HCT116 (cell line): ENCODE measurements around the gene GDE1. TPM values are rescaled to one million over a fixed set of nuclear protein-coding genes. Genes with fewer than 3 reads are reported as not detected.

Source experiments
- ATAC-seq: fragments of 200-7000 bp; cut with Tn5 transposase; 2 replicates; pipeline ENCODE4 v1.9.1; 2020; ENCODE audit warnings: mild to moderate bottlenecking, moderate library complexity
- BruUV-seq: library from RNA; stranded (reverse); fragments of 400-500 nt; replicated peaks from 2 replicates; lab custom pipeline; 2021; lab: Mats Ljungman, UMichigan
- CTCF ChIA-PET: fragments of 300-600 bp; sonication (Branson Sonifier 250); formaldehyde crosslinking; loops from one replicate; lab custom pipeline; 2021; ENCODE audit warnings: antibody characterized with exemption; lab: Charles Lee
- POLR2A ChIA-PET: fragments of 300-600, 350-600 bp; sonication (Branson Sonifier 250); formaldehyde crosslinking; loops from one replicate; lab custom pipeline; 2021; ENCODE audit warnings: antibody characterized with exemption; lab: Charles Lee
- RAD21 ChIA-PET, 2 experiments: fragments of 300-600 bp; sonication (Branson Sonifier 250); formaldehyde crosslinking; loops; one replicate each; lab custom pipeline; 2023; ENCODE audit warnings: low total read pairs in 2 of 2; ENCODE audit not compliant: uncharacterized antibody in 2 of 2, unreplicated experiment in 2 of 2, low non-redundant PET in 1 of 2; lab: Charles Lee
- DNase-seq: peaks from one replicate; pipeline ENCODE4 v3.0.0-alpha.2; 2010; ENCODE audit warnings: low read depth, low spot score
- H2AFZ ChIP-seq: fragments of 200-600 bp; shearing (Covaris generic), sonication (generic); 2 replicates; pipeline ENCODE4 v1.6.1; 2017; ENCODE audit warnings: low read depth, mixed run types, mixed read lengths, antibody characterized with exemption, low read length; ENCODE audit not compliant: poor library complexity, severe bottlenecking
- H3K27ac ChIP-seq: 2 replicates; pipeline ENCODE4 v1.5.1; 2012; ENCODE audit warnings: low read depth, low read length
- H3K27me3 ChIP-seq: fragments of 200-600 bp; sonication (generic); 2 replicates; pipeline ENCODE4 v1.6.1; 2016; ENCODE audit warnings: mixed run types, low read length, mixed read lengths; ENCODE audit not compliant: insufficient read depth
- H3K36me3 ChIP-seq, 2 experiments: fragments of 200-500 bp in 1 of 2; fragments of 200-600 bp in 1 of 2; sonication (Bioruptor generic) in 1 of 2; sonication (generic) in 1 of 2; 2 replicates each; pipeline versions ENCODE4 v1.5.1 to v1.6.1; 2014 to 2016; ENCODE audit warnings: low read length in 2 of 2, inconsistent platforms in 1 of 2, mixed read lengths in 1 of 2, mixed run types in 1 of 2; ENCODE audit not compliant: insufficient read depth in 2 of 2, control insufficient read depth in 1 of 2
- H3K4me1 ChIP-seq, 2 experiments: fragments of 200-600 bp in 1 of 2; sonication (generic) in 1 of 2; 2 replicates each; pipeline versions ENCODE4 v1.5.1 to v1.6.1; 2012 to 2017; ENCODE audit warnings: low read length in 2 of 2, inconsistent platforms in 1 of 2, mild to moderate bottlenecking in 1 of 2, mixed read lengths in 1 of 2, mixed run types in 1 of 2, moderate library complexity in 1 of 2; ENCODE audit not compliant: insufficient read depth in 2 of 2, control insufficient read depth in 1 of 2
- H3K4me2 ChIP-seq: fragments of 200-600 bp; sonication (generic); 2 replicates; pipeline ENCODE4 v1.6.1; 2017; ENCODE audit warnings: mixed run types, low read length, mixed read lengths
- H3K4me3 ChIP-seq, 2 experiments: fragments of 200-600 bp in 1 of 2; sonication (generic) in 1 of 2; replicated peaks in 1 of 2; 2 replicates each; pipeline ENCODE4 v1.5.1; 2011 to 2016; ENCODE audit warnings: low read length in 2 of 2, control low read depth in 1 of 2, low read depth in 1 of 2, mild to moderate bottlenecking in 1 of 2, mixed read lengths in 1 of 2, mixed run types in 1 of 2
- H3K79me2 ChIP-seq: fragments of 200-600 bp; sonication (generic); 2 replicates; pipeline ENCODE4 v1.6.1; 2017; ENCODE audit warnings: mild to moderate bottlenecking, mixed run types, low read length, moderate library complexity, mixed read lengths; ENCODE audit not compliant: insufficient read depth
- H3K9ac ChIP-seq: fragments of 200-600 bp; sonication (generic); 2 replicates; pipeline ENCODE4 v1.6.1; 2016; ENCODE audit warnings: low read length, mixed read lengths
- H3K9me2 ChIP-seq: fragments of 200-600 bp; sonication (generic), shearing (Covaris generic); 2 replicates; pipeline ENCODE4 v1.6.1; 2017; ENCODE audit warnings: mixed run types, mild to moderate bottlenecking, moderate library complexity; ENCODE audit not compliant: insufficient read depth
- H3K9me3 ChIP-seq, 2 experiments: fragments of 200-500 bp in 1 of 2; fragments of 200-600 bp in 1 of 2; sonication (Bioruptor generic) in 1 of 2; sonication (generic) in 1 of 2; 2 replicates each; pipeline ENCODE4 v1.6.1; 2014 to 2017; ENCODE audit warnings: low read length in 2 of 2, mixed read lengths in 2 of 2, inconsistent platforms in 1 of 2, low read depth in 1 of 2, mild to moderate bottlenecking in 1 of 2, mixed run types in 1 of 2, moderate library complexity in 1 of 2; ENCODE audit not compliant: control insufficient read depth in 1 of 2, insufficient read depth in 1 of 2
- H4K20me1 ChIP-seq: fragments of 200-600 bp; sonication (generic), shearing (Covaris generic); 2 replicates; pipeline ENCODE4 v1.6.1; 2017; ENCODE audit warnings: mixed run types, mild to moderate bottlenecking, moderate library complexity; ENCODE audit not compliant: insufficient read depth
- ATF3 ChIP-seq: IDR thresholded peaks from 2 replicates; pipeline ENCODE4 v1.6.1; 2012
- CEBPB ChIP-seq: IDR thresholded peaks from 2 replicates; pipeline ENCODE4 v1.6.1; 2012; ENCODE audit warnings: low read depth
- CTCF ChIP-seq, 3 experiments: fragments of 200-600 bp in 1 of 3; sonication (generic) in 1 of 3; IDR thresholded peaks in 2 of 3; conservative IDR thresholded peaks in 1 of 3; 2 replicates each; pipeline ENCODE4 v1.5.1; 2012 to 2017; ENCODE audit warnings: low read depth in 2 of 3, low read length in 2 of 3, antibody characterized with exemption in 1 of 3, borderline replicate concordance in 1 of 3, control low read depth in 1 of 3, mild to moderate bottlenecking in 1 of 3, mixed read lengths in 1 of 3, mixed run types in 1 of 3, moderate library complexity in 1 of 3; ENCODE audit not compliant: insufficient read depth in 1 of 3
- EGR1 ChIP-seq: IDR thresholded peaks from 2 replicates; pipeline ENCODE4 v1.6.1; 2012; ENCODE audit warnings: low read depth
- FOSL1 ChIP-seq: IDR thresholded peaks from 2 replicates; pipeline ENCODE4 v1.6.1; 2012; ENCODE audit warnings: low read depth
- JUND ChIP-seq: IDR thresholded peaks from 2 replicates; pipeline ENCODE4 v1.6.1; 2012
- MAX ChIP-seq: IDR thresholded peaks from 2 replicates; pipeline ENCODE4 v1.6.1; 2012
- SIN3A ChIP-seq: IDR thresholded peaks from 2 replicates; pipeline ENCODE4 v1.6.1; 2012; ENCODE audit warnings: low read depth
- SP1 ChIP-seq: IDR thresholded peaks from 2 replicates; pipeline ENCODE4 v1.6.1; 2012; ENCODE audit warnings: low read depth
- TCF7L2 ChIP-seq: IDR thresholded peaks from 2 replicates; pipeline ENCODE4 v1.7.0; 2011; ENCODE audit warnings: borderline replicate concordance, inconsistent platforms; ENCODE audit not compliant: insufficient read depth, insufficient read length; ENCODE audit errors: extremely low read depth
- ZFX ChIP-seq: fragments of 450-650 bp; IDR thresholded peaks from 2 replicates; pipeline ENCODE4 v1.6.1; 2017
- ZNF274 ChIP-seq: fragments of 200-500 bp; sonication (Bioruptor generic); IDR thresholded peaks from 2 replicates; pipeline ENCODE4 v1.6.1; 2014; ENCODE audit warnings: mild to moderate bottlenecking, low read depth, low read length, inconsistent platforms
- intact Hi-C: fragments of 100-400 bp; cut with micrococcal nuclease; formaldehyde crosslinking; loops from 2 replicates; pipeline ENCODE4 v1.10.0; 2022
- total RNA-seq: library from RNA; stranded (reverse); gene quantifications from one replicate; pipeline ENCODE4 v1.2.1, GENCODE V29; 2021; ENCODE audit not compliant: unreplicated experiment

The GDE1 gene
- total RNA-seq, 1 experiment from 2014 or later: 47.1 TPM

DNA sequence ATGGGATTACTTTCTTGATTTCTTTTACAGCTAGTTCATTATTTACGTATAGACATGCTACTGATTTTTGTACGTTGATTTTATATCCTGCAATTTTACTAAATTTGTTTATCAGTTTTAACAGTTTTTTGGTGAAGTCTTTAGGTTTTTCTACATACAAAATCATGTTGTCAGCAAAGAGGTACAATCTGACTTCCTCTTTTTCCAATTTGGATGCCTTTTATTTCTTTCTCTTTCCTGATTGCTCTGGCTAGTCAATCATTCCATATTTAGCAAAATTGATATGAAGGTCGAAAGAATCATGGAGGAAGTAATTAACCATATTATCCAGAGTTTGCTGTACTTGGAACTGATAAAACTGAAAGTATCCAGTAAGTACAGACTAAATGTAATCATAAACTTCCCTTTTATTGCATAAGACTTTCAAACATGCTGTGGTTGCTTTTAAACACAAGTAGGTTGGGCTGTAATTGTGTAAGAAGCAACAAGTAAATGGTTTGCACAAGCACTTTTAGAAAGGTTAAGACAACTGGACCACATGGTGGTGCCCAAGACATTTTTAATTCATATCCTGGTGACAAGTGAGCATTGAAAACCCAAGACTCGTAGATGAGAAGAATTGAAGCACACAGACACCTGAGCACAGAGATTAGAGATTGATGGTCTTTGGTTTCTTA, 8.4 kb downstream of the GDE1 start:
- no TSS peak for BruUV-seq
- TF ChIP-seq CTCF (IDR thresholded peaks at IDR 0.05 in 2 of 3, conservative IDR thresholded peaks at IDR 0.05 in 1 of 3; ENCODE audit: borderline replicate concordance in 1 of 3, insufficient read depth in 1 of 3, low read depth in 2 of 3, low read length in 2 of 3) (no peak), SIN3A (no peak), SP1 (no peak), ZFX (no peak), ZNF274 (no peak), MAX (no peak)
- no peak overlapping the region for H3K27ac ChIP-seq

GRCh38 chr16:19512297-19512696, 9.6 kb downstream of the GDE1 start:
- no peaks in the 10 kb centered on the region for H4K20me1 ChIP-seq
- intact Hi-C loops: no loop called here
- no peaks in the 10 kb centered on the region for H3K27me3 ChIP-seq
- POLR2A ChIA-PET: no interaction called here
- RAD21 ChIA-PET: no interaction called here
- no TSS peak for BruUV-seq
- no peak overlapping the region for H3K4me2 ChIP-seq
- TF ChIP-seq FOSL1 (no peak), CEBPB (no peak), ZNF274 (no peak), SIN3A (no peak), ATF3 (no peak), EGR1 (no peak), SP1 (no peak), JUND (no peak), ZFX (no peak), TCF7L2 (no peak)
- peaks cover 0 to 2% of the 10 kb centered on the region in 2 experiments; a peak in 3 of 4 replicates for H3K4me1 ChIP-seq
- no peaks in the 10 kb centered on the region; the same call in 1 of the 2 replicates for H3K79me2 ChIP-seq
- no peak overlapping the region for H3K27ac ChIP-seq
- no peak overlapping the region for H3K9ac ChIP-seq
- no peak overlapping the region for H3K4me3 ChIP-seq
- ATAC-seq (no peak), DNase-seq (no peak)
- CTCF ChIA-PET: no interaction called here
- no peaks in the 10 kb centered on the region for H3K9me2 ChIP-seq
- H2AFZ ChIP-seq: no peak overlapping the region
- H3K36me3 ChIP-seq: peaks cover 21 to 34% of the 10 kb centered on the region in 2 experiments; a peak in 3 of 4 replicates
- no peaks in the 10 kb centered on the region for H3K9me3 ChIP-seq

More for the DNA sequence above, 8.4 kb downstream of the GDE1 start:
- peaks cover 3% of the 10 kb centered on the region for H3K79me2 ChIP-seq
- H3K4me3 ChIP-seq: no peak overlapping the region
- H2AFZ ChIP-seq: no peak overlapping the region
- H3K4me1 ChIP-seq: peaks cover 0 to 8% of the 10 kb centered on the region in 2 experiments; a peak in 3 of 4 replicates
- no peak for DNase-seq
- no peak overlapping the region for H3K4me2 ChIP-seq
- no peak for ATAC-seq
- no peaks in the 10 kb centered on the region for H3K9me2 ChIP-seq
- H3K9me3 ChIP-seq: no peaks in the 10 kb centered on the region
- H3K36me3 ChIP-seq: peaks cover 24 to 34% of the 10 kb centered on the region in 2 experiments; a peak in 3 of 4 replicates
- H3K27me3 ChIP-seq: no peaks in the 10 kb centered on the region
- ChIA-PET RAD21 (no interaction called here), POLR2A (no interaction called here), CTCF (interaction anchor here (2.2 kb wide), 1 partner anchor 11 kb away, joined by 5 read pairs; no protein-coding TSS in a partner anchor)
- intact Hi-C loops: no loop called here
- H3K9ac ChIP-seq: no peak overlapping the region
- H4K20me1 ChIP-seq: no peaks in the 10 kb centered on the region
